ENCODE measurements around the gene UNC5B.
A peak's percentile ranks its signal among the peaks of the same experiment; 100 is the strongest.

UNC5B gene

DNA sequence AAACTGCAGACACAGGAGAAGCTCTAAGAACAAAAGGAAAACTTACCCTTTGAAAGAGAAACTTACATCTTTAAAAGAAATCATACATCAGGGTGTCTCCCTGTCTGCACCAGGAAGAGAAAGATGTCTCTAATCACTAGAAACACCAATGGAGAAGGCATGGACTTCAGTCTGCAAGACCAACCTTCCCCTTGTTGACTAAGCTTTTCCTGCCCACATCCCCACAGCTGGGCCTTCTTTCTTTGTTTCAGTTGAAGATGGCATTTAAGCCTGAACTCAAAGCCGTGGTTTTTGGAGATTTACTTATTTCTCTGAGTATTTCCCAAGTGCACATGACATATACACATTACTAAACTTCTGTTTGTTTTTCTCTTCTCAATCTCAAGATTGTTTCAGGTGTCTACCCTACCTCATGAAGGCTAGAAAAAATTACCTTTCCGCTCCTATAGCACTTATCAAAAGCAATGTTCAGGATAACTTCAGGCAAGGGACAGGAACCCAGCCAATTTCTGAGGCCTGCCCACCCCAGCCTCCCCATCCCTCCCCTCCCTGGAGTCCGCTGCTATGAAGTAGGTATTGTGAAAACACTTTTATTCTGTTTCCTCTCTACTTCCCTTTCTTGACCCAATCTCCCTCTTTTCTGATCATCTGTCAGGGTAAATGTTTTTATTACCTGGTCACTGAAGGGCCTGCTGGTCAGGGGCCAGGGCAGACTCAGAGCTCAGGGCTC lies 103.9 kb downstream of the UNC5B start:
- no peak for DNase-seq (ENCODE audit: insufficient read length)
- FAIRE-seq, result no peak
- no peak for TF ChIP-seq POLR2AphosphoS5 (IDR thresholded peaks at IDR 0.05; ENCODE audit: low read depth, low read length)
- no peak for TF ChIP-seq TAF1 (IDR thresholded peaks at IDR 0.05; ENCODE audit: borderline replicate concordance, low read depth, low read length)
- no peak for TF ChIP-seq POLR2A (IDR thresholded peaks at IDR 0.05; ENCODE audit: low read depth, low read length)

DNA sequence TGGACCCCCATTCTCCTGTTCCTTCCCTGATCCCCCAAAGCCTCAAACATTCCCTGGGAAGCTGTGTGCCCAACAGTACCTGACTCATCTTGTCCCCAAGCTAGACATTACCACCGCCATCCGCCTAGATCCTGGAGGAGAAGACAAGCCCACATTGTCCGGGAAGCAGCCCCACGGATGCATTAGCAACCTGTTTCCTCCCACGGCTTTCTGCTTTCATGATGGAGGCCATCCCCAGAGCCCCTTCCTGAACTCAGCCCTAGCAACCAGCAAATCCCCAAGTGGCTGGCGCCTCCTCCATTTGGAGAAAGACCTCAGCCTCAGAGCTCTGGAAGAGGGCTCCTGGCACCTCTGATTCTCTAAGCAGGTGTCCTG lies 104.4 kb downstream of the UNC5B start:
- no peak for DNase-seq (ENCODE audit: insufficient read length)
- TF ChIP-seq POLR2AphosphoS5 (IDR thresholded peaks at IDR 0.05; ENCODE audit: low read depth, low read length), result no peak
- TF ChIP-seq TAF1 (IDR thresholded peaks at IDR 0.05; ENCODE audit: borderline replicate concordance, low read depth, low read length), result no peak
- TF ChIP-seq POLR2A (IDR thresholded peaks at IDR 0.05; ENCODE audit: low read depth, low read length), result no peak
- no peak for FAIRE-seq

DNA sequence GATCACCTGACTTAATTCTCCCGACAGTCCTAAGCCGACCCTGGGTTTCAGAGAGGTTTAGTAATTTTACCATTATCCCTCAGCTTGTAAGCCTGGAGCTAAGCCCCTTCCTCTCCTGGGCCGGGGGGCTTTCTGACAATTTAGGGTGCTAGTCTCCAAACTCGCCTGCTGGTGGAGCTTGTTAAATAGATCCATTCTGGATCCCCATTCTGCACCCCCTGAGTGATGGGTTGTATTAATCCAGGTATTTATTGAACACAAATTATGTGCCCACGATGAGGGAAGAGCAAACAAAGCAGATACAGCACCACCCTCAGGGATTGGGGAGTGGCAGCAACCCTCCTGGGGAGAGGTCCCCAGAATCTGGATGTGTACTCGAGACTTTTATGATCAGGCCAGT lies 105.4 kb downstream of the UNC5B start:
- DNase-seq (ENCODE audit: insufficient read length), result no peak
- FAIRE-seq, result no peak
- TF ChIP-seq TAF1 (IDR thresholded peaks at IDR 0.05; ENCODE audit: borderline replicate concordance, low read depth, low read length) (no peak), POLR2AphosphoS5 (IDR thresholded peaks at IDR 0.05; ENCODE audit: low read depth, low read length) (no peak), POLR2A (IDR thresholded peaks at IDR 0.05; ENCODE audit: low read depth, low read length) (no peak)

- FAIRE-seq, result peak; percentile 91
- TF ChIP-seq POLR2A (IDR thresholded peaks at IDR 0.05; ENCODE audit: low read depth, low read length) (peak; percentile 47; the same call in 1 of the 2 replicates), TAF1 (IDR thresholded peaks at IDR 0.05; ENCODE audit: borderline replicate concordance, low read depth, low read length) (no peak)
- DNase-seq (ENCODE audit: insufficient read length), result peak; percentile 89
Observed at GRCh38 chr10:71319042-71319799, 106.9 kb downstream of the UNC5B start, which contains the start of gene SLC29A3. Gene SLC29A3 (plus strand): TSS chr10:71319259. CDS start chr10:71319310, 51 bp downstream.

- TF ChIP-seq POLR2AphosphoS5 (IDR thresholded peaks at IDR 0.05; ENCODE audit: low read depth, low read length), result no peak
- no peak for TF ChIP-seq TAF1 (IDR thresholded peaks at IDR 0.05; ENCODE audit: borderline replicate concordance, low read depth, low read length)
- TF ChIP-seq POLR2A (IDR thresholded peaks at IDR 0.05; ENCODE audit: low read depth, low read length), result no peak
- DNase-seq (ENCODE audit: insufficient read length), result no peak
- no peak for FAIRE-seq
Observed at GRCh38 chr10:71319800-71320392, 107.5 kb downstream of the UNC5B start.

- DNase-seq (ENCODE audit: insufficient read length) (no peak), FAIRE-seq (no peak)
- TF ChIP-seq POLR2A (IDR thresholded peaks at IDR 0.05; ENCODE audit: low read depth, low read length), result no peak
- TF ChIP-seq TAF1 (IDR thresholded peaks at IDR 0.05; ENCODE audit: borderline replicate concordance, low read depth, low read length), result no peak
- no peak for TF ChIP-seq POLR2AphosphoS5 (IDR thresholded peaks at IDR 0.05; ENCODE audit: low read depth, low read length)
Observed at GRCh38 chr10:71320592-71320991, 108.2 kb downstream of the UNC5B start.

GRCh38 chr10:71321386-71321785 lies 109.0 kb downstream of the UNC5B start:
- no peak for DNase-seq (ENCODE audit: insufficient read length)
- FAIRE-seq, result no peak
- TF ChIP-seq POLR2AphosphoS5 (IDR thresholded peaks at IDR 0.05; ENCODE audit: low read depth, low read length) (no peak), POLR2A (IDR thresholded peaks at IDR 0.05; ENCODE audit: low read depth, low read length) (no peak), TAF1 (IDR thresholded peaks at IDR 0.05; ENCODE audit: borderline replicate concordance, low read depth, low read length) (no peak)

DNA sequence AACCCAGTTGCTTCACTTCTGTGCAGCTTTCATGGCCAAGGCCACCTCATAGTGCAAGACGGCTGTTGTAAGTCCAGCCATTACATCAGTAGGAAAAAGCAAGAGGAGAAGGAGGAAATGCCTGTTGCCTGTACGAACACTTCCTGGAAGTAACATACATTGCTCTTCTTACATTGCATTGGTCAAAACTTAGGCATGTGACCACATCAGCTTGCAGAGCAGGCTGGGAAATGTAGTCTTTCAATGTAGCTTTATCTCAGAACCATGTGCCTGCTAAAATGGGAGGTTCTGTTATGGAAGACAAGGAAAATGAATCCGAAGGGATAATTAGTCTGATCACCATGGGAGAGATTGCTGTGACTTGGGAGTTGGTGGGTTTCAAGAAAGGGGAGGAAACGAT lies 111.0 kb downstream of the UNC5B start:
- TF ChIP-seq TAF1 (IDR thresholded peaks at IDR 0.05; ENCODE audit: borderline replicate concordance, low read depth, low read length) (no peak), POLR2AphosphoS5 (IDR thresholded peaks at IDR 0.05; ENCODE audit: low read depth, low read length) (no peak), POLR2A (IDR thresholded peaks at IDR 0.05; ENCODE audit: low read depth, low read length) (no peak)
- DNase-seq (ENCODE audit: insufficient read length) (no peak), FAIRE-seq (no peak)

- TF ChIP-seq POLR2AphosphoS5 (IDR thresholded peaks at IDR 0.05; ENCODE audit: low read depth, low read length) (no peak), TAF1 (IDR thresholded peaks at IDR 0.05; ENCODE audit: borderline replicate concordance, low read depth, low read length) (no peak), POLR2A (IDR thresholded peaks at IDR 0.05; ENCODE audit: low read depth, low read length) (no peak)
- DNase-seq (ENCODE audit: insufficient read length) (no peak), FAIRE-seq (no peak)
Observed at GRCh38 chr10:71324743-71325142, 112.4 kb downstream of the UNC5B start.

GRCh38 chr10:71325267-71325666 lies 112.9 kb downstream of the UNC5B start:
- no peak for FAIRE-seq
- DNase-seq (ENCODE audit: insufficient read length), result no peak
- TF ChIP-seq TAF1 (IDR thresholded peaks at IDR 0.05; ENCODE audit: borderline replicate concordance, low read depth, low read length) (no peak), POLR2AphosphoS5 (IDR thresholded peaks at IDR 0.05; ENCODE audit: low read depth, low read length) (no peak), POLR2A (IDR thresholded peaks at IDR 0.05; ENCODE audit: low read depth, low read length) (no peak)

DNA sequence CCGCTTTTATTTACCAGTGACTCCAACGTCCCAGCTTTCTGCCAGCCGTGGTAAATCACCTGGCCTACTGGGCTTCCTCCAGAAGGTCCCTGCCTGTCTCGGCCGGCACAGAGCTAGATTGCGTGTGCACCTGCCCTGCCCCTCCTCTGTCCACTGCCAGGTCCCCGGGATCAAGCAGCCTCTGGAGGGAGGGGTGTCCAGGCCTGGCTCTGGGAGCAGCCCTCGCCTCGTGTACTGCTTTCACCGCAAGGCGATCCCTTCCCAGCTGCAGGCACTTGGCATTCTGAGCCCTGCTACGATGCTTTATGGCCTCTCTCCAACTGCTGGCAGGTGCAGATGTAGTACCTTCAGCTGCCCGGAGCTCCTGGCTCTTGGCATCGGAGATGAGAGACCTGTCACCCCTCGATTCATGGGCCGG lies 114.1 kb downstream of the UNC5B start:
- FAIRE-seq (no peak), DNase-seq (ENCODE audit: insufficient read length) (no peak)
- TF ChIP-seq POLR2A (IDR thresholded peaks at IDR 0.05; ENCODE audit: low read depth, low read length) (no peak), POLR2AphosphoS5 (IDR thresholded peaks at IDR 0.05; ENCODE audit: low read depth, low read length) (no peak), TAF1 (IDR thresholded peaks at IDR 0.05; ENCODE audit: borderline replicate concordance, low read depth, low read length) (no peak)
